SJSA1 (cell line): Measurements from ENCODE around the gene ADCY3. TPM values are rescaled to one million over a fixed set of nuclear protein-coding genes. Genes with fewer than 3 reads are reported as not detected.

ENCODE experiments used
- DNase-seq, 2 experiments: peaks; one replicate each; pipeline ENCODE4 v3.0.0-alpha.2; 2015 to 2020; ENCODE audit warnings: low spot score in 2 of 2, low read depth in 1 of 2
- H3K27ac ChIP-seq: fragments of 250-450 bp; sonication (Bioruptor Pico); 2 replicates; pipeline ENCODE4 v1.5.1; 2020; ENCODE audit warnings: mild to moderate bottlenecking, moderate library complexity
- H3K27me3 ChIP-seq: fragments of 250-450 bp; sonication (Bioruptor Pico); replicated peaks from 2 replicates; pipeline ENCODE4 v1.5.1; 2020; ENCODE audit warnings: mild to moderate bottlenecking, moderate library complexity
- H3K36me3 ChIP-seq: fragments of 250-450 bp; sonication (Bioruptor Pico); 2 replicates; pipeline ENCODE4 v1.5.1; 2020; ENCODE audit warnings: mild to moderate bottlenecking
- H3K4me1 ChIP-seq: fragments of 250-450 bp; sonication (Bioruptor Pico); replicated peaks from 2 replicates; pipeline ENCODE4 v1.6.1; 2021; ENCODE audit warnings: mild to moderate bottlenecking
- H3K4me3 ChIP-seq: fragments of 250-450 bp; sonication (Bioruptor Pico); 2 replicates; pipeline ENCODE4 v1.5.1; 2020; ENCODE audit warnings: mild to moderate bottlenecking
- H3K9me3 ChIP-seq: fragments of 250-450 bp; sonication (Bioruptor Pico); replicated peaks from 2 replicates; pipeline ENCODE4 v1.5.1; 2020; ENCODE audit warnings: mild to moderate bottlenecking
- total RNA-seq: library from RNA; depleted of rRNA; stranded (reverse); fragments of >200 nt; shearing (Covaris generic); gene quantifications from 2 replicates; pipeline ENCODE4 v1.2.3, GENCODE V29; 2014

ADCY3 gene
- total RNA-seq, 1 experiment from 2014 or later, result 22.7 TPM

DNA sequence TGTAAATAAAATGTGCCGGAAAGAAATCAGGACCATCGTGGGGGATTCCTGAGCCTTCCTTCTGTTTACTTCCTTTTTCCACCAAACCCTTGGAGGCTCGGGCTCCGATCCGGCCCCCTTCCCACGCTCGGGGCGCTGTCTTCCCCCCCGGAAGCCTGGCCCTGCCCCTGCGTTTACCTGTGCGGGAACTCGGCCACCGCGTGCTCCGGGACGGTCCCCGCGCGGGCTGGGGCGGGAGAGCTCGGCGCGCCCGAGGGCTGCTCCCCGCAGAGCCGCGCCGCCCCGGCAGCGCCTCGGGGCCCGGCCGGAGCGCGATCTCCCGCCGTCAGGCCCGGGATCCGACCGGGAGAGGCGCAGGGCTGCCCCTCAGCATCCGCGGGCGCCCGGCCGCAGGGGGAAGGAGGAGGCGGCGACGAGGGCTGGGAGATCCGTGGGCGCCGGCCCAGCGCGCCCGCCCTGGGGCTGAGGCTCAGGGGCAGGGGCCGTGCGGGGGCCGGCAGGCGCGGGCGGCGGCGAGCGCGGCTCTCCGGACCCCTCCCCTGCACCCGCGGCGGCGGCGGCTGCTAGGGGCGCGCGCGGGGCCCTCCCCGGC, 435 bp downstream of the ADCY3 start:
- DNase-seq, result peak in 1 of 2 experiments; percentile 34
- H3K4me3 ChIP-seq, result peak overlapping the region; percentile 81
- peaks cover 14% of the 10 kb centered on the region for H3K36me3 ChIP-seq
- peaks cover 17% of the 10 kb centered on the region for H3K4me1 ChIP-seq
- no peak overlapping the region for H3K27ac ChIP-seq
- H3K9me3 ChIP-seq, result no peaks in the 10 kb centered on the region
- H3K27me3 ChIP-seq, result no peaks in the 10 kb centered on the region

GRCh38 chr2:24919037-24919505, 966 bp downstream of the ADCY3 start:
- DNase-seq, result no peak
- Histone ChIP-seq H3K9me3 (no peaks in the 10 kb centered on the region), H3K27ac (no peak overlapping the region)

DNA sequence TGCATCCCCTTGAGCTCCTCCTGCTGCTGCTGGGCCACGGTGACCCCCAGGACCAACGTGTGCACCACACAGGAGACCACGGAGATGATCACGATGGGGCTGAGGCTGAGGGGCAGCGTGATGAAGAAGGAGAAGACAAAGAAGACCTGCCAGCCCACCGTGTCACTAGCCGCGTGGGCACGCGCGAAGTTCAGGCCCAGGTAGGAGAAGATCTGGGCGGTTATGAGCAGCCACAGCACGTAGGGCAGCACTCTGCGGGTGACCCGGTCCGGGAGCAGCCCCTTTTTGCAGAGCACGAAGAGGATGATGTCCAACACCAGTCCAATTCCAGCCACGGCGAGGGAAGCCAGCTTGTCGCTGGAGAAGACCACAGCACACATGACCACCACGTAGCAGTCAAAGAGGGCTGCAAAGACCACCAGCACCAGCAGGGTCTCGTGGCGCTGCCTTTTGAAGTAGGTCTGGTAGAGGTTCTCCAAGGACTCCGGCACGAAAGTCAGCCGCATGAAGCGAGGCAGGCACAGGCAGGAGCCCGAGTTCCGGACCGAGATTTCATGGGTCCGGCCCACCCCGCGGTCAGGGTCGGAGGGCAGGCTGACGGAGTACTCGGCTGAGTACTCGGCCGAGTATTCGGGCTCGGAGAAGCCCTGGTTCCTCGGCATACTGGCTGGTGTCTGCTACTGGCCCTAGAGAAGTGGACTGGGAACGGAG, 1.6 kb downstream of the ADCY3 start:
- H3K27me3 ChIP-seq, result no peaks in the 10 kb centered on the region
- no peak overlapping the region for H3K27ac ChIP-seq
- no peaks in the 10 kb centered on the region for H3K9me3 ChIP-seq
- peaks cover 17% of the 10 kb centered on the region for H3K36me3 ChIP-seq
- H3K4me3 ChIP-seq, result peak overlapping the region; percentile 81; the same call in 1 of the 2 replicates
- H3K4me1 ChIP-seq, result peaks cover 18% of the 10 kb centered on the region
- no peak for DNase-seq

More at GRCh38 chr2:24919037-24919505, 966 bp downstream of the ADCY3 start:
- no peaks in the 10 kb centered on the region for H3K27me3 ChIP-seq
- H3K4me1 ChIP-seq, result peaks cover 17% of the 10 kb centered on the region
- H3K36me3 ChIP-seq, result peaks cover 16% of the 10 kb centered on the region
- H3K4me3 ChIP-seq, result peak overlapping the region; percentile 81

GRCh38 chr2:24917731-24918325, 2.2 kb downstream of the ADCY3 start:
- Histone ChIP-seq H3K4me3 (no peak overlapping the region), H3K27me3 (no peaks in the 10 kb centered on the region), H3K9me3 (no peaks in the 10 kb centered on the region), H3K4me1 (peaks cover 24% of the 10 kb centered on the region), H3K36me3 (peaks cover 17% of the 10 kb centered on the region), H3K27ac (no peak overlapping the region)
- no peak for DNase-seq

DNA sequence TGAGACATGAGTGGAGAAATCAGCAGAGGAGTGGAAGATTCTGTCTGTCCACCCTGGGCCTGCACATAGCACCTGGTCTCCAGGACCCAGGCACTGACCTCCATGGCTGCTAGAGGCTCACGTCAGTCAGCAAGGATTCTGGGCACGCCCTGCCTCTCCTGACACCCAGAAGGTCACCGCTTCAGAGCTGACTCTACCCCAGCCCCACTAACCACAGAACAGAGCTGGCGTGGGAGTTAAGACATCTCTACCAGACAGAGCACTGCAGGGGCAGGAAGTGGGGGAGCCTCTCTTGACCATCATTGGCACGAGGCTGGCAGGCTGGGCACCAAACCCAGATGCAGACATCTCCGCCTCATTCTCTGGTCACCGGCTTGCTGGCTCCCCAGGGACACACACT, 3.0 kb downstream of the ADCY3 start:
- H3K27me3 ChIP-seq, result no peaks in the 10 kb centered on the region
- no peaks in the 10 kb centered on the region for H3K9me3 ChIP-seq
- H3K36me3 ChIP-seq, result peaks cover 17% of the 10 kb centered on the region
- no peak overlapping the region for H3K27ac ChIP-seq
- H3K4me3 ChIP-seq, result no peak overlapping the region
- DNase-seq, result no peak
- peaks cover 32% of the 10 kb centered on the region for H3K4me1 ChIP-seq

GRCh38 chr2:24915796-24916195, 4.2 kb downstream of the ADCY3 start:
- no peaks in the 10 kb centered on the region for H3K27me3 ChIP-seq
- peaks cover 20% of the 10 kb centered on the region for H3K36me3 ChIP-seq
- H3K4me3 ChIP-seq, result no peak overlapping the region
- DNase-seq, result no peak
- H3K9me3 ChIP-seq, result no peaks in the 10 kb centered on the region
- H3K4me1 ChIP-seq, result peaks cover 33% of the 10 kb centered on the region
- no peak overlapping the region for H3K27ac ChIP-seq

- Histone ChIP-seq H3K27ac (no peak overlapping the region), H3K4me3 (no peak overlapping the region), H3K9me3 (no peaks in the 10 kb centered on the region), H3K36me3 (peaks cover 20% of the 10 kb centered on the region), H3K4me1 (peaks cover 29% of the 10 kb centered on the region), H3K27me3 (no peaks in the 10 kb centered on the region)
- no peak for DNase-seq
Observed at GRCh38 chr2:24915175-24915574, 4.9 kb downstream of the ADCY3 start.

DNA sequence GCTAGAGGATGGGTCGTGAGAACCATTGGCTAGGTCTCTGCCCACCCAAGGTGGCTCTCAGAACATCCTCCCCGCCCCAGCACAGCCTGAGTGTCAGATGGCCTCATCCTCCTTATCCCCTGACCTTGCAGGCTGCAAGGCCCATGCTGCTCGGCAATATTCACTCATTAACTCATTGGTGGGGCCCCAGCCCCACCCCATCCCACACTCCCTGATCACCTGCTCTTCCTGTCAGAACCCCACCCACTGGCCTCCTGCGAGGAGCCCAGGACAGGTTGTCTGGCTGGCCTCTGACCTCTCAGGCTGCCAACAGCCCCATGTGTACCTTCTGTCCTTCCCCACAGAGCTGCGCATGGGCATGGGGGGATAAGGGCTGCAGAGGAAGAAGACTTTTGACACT, 5.3 kb downstream of the ADCY3 start:
- Histone ChIP-seq H3K27ac (no peak overlapping the region), H3K36me3 (peaks cover 20% of the 10 kb centered on the region), H3K4me3 (no peak overlapping the region), H3K27me3 (no peaks in the 10 kb centered on the region), H3K9me3 (no peaks in the 10 kb centered on the region), H3K4me1 (peaks cover 29% of the 10 kb centered on the region)
- DNase-seq, result no peak

DNA sequence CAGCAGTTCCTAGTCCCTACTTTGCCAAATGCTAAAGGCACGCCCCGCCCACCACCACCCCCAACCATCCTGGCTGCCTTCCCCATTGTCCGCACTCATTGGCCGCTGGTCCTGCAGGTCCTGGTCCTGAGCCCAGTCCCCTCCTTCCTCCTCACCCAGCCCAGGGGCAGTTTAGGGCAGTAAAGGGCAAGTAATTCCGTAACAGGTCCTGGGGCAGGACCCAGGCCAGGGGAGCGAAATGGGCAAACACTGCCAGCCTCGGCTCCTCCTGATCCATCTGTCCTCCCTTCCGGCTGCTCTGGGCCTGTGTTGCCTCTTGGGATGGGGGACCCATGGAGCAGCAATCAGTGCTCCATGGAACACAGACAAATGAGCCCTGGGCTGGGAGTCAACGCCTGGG, 6.1 kb downstream of the ADCY3 start:
- peaks cover 22% of the 10 kb centered on the region for H3K4me1 ChIP-seq
- H3K27me3 ChIP-seq, result no peaks in the 10 kb centered on the region

GRCh38 chr2:24912986-24913385, 7.1 kb downstream of the ADCY3 start:
- H3K9me3 ChIP-seq, result no peaks in the 10 kb centered on the region
- no peak overlapping the region for H3K4me3 ChIP-seq
- H3K36me3 ChIP-seq, result peaks cover 14% of the 10 kb centered on the region
- no peak for DNase-seq
- no peaks in the 10 kb centered on the region for H3K27me3 ChIP-seq
- H3K4me1 ChIP-seq, result peaks cover 20% of the 10 kb centered on the region
- no peak overlapping the region for H3K27ac ChIP-seq

More for the DNA sequence above, 6.1 kb downstream of the ADCY3 start:
- Histone ChIP-seq H3K27ac (no peak overlapping the region), H3K4me3 (no peak overlapping the region), H3K36me3 (peaks cover 20% of the 10 kb centered on the region), H3K9me3 (no peaks in the 10 kb centered on the region)
- DNase-seq, result no peak

DNA sequence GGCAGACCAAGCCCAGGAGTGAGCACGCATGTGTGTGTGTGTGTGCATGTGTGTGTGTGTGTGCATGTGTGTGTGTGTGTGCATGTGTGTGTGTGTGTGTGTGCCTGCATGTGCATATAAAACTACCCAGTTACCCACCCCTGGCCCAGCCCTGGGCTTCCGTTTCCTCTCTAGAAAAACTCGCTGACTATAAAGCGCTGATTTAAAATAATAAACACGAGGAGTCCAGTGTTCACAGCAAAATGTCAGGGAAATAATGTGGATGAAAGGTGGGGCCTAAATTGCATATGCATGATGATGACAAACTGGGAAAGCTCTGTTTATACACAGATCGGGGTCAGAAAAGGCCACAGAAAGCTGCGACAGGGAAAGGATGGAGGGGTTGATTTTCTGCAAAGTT, 7.5 kb downstream of the ADCY3 start:
- Histone ChIP-seq H3K4me1 (peaks cover 20% of the 10 kb centered on the region), H3K4me3 (no peak overlapping the region), H3K27ac (no peak overlapping the region), H3K27me3 (no peaks in the 10 kb centered on the region), H3K9me3 (no peaks in the 10 kb centered on the region), H3K36me3 (peaks cover 11% of the 10 kb centered on the region)
- DNase-seq, result peak; percentile 84 to 90

DNA sequence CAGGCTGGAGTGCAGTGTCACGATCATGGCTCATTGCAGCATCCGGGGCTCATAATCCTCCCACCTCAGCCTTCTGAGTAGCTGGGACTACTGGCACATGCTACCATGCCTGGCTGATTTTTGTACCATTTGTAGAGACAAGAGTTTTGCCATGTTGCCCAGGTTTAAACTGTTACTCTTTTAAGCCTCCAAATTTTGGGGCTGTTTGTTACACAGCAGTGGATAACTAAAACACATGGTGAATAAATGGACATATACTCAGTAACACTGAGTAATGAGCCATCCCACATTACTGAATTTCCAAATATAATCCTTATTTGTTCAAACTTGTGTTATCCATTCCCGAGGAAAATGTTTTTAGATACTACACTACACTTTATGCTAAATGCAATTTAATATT, 9.8 kb downstream of the ADCY3 start:
- Histone ChIP-seq H3K9me3 (no peaks in the 10 kb centered on the region), H3K27ac (no peak overlapping the region), H3K4me3 (no peak overlapping the region), H3K36me3 (peaks cover 6% of the 10 kb centered on the region), H3K27me3 (no peaks in the 10 kb centered on the region), H3K4me1 (peaks cover 20% of the 10 kb centered on the region)
- no peak for DNase-seq

DNA sequence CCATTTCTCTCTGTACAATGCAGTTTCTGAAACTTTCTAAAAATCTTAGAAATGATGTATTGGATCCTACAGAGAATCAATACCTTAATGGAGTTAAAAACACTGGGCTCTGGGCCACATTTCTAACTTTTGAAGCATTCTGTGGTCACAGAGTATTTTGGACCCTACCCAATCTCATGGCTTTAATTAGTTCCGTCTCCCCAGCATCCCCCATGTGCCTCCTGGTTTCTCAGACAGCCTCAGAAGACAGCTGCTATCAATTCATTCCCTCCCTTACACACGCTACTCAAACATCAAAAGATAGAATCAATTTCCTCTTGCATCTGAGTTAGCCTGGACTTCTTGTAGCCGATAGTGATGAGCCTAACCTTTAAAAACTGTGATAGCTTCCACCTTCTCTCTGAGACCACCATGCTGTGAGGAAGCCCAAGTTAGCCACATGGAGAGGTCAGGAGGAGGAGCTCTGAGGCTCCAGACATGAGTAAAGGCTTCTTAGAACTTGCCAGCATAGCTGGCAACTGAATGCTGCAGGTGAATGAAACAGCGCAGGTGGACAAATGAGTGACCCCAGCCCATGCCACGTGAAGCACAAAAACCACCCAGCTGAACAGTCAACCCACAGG, 10.4 kb downstream of the ADCY3 start:
- H3K4me1 ChIP-seq, result peaks cover 20% of the 10 kb centered on the region
- peaks cover 6% of the 10 kb centered on the region for H3K36me3 ChIP-seq
- H3K4me3 ChIP-seq, result no peak overlapping the region
- H3K9me3 ChIP-seq, result no peaks in the 10 kb centered on the region
- no peaks in the 10 kb centered on the region for H3K27me3 ChIP-seq
- DNase-seq, result no peak
- H3K27ac ChIP-seq, result no peak overlapping the region

DNA sequence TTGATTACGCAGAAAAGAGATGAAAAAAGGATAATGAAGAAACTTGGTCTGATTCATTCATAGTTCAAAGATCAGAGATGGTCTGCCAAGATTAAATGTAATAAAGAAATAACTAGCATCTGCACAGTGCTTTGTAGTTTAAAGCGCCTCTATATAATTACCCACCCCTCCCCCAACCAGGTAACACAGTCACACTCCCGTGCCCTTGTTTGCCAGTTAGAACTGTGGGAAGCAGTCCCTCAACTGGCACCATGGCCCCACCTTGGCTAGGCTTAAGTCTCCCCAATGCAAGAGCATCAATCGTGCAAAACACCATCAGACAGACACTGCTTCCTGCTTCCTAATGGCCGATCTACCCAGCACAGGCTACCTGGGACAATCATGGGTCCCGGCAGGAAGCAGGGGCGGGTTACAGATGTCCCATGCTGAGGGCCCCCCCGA, 11.6 kb downstream of the ADCY3 start:
- Histone ChIP-seq H3K27ac (no peak overlapping the region), H3K36me3 (peaks cover 3% of the 10 kb centered on the region; the same call in 1 of the 2 replicates), H3K4me1 (peaks cover 19% of the 10 kb centered on the region), H3K4me3 (no peak overlapping the region), H3K27me3 (no peaks in the 10 kb centered on the region), H3K9me3 (no peaks in the 10 kb centered on the region)
- DNase-seq, result no peak
